IMR-90 (cell line): ENCODE data around the gene PCSK6. TPM values are rescaled to one million over a fixed set of nuclear protein-coding genes. Genes with fewer than 3 reads are reported as not detected.

ENCODE experiments used
- ATAC-seq: fragments of 200-7000 bp; cut with Tn5 transposase; 2 replicates; pipeline ENCODE4 v1.9.1; 2020; ENCODE audit warnings: low read depth, mild to moderate bottlenecking, moderate library complexity
- BruUV-seq: library from RNA; stranded (reverse); fragments of 400-500 nt; replicated peaks from 2 replicates; lab custom pipeline; 2021; lab: Mats Ljungman, UMichigan
- CTCF ChIA-PET: fragments of 300-600 bp; formaldehyde crosslinking; extraction: SDS; loops from one replicate; lab custom pipeline; 2021; ENCODE audit warnings: antibody characterized with exemption; lab: Yijun Ruan, JAX
- POLR2A ChIA-PET: fragments of 300-600 bp; sonication (Branson Sonifier 250); formaldehyde crosslinking; loops from one replicate; lab custom pipeline; 2022; ENCODE audit warnings: antibody characterized with exemption; ENCODE audit not compliant: unreplicated experiment; lab: Charles Lee
- DNase-seq: peaks from one replicate; pipeline ENCODE4 v3.0.0; 2013
- H2AFZ ChIP-seq: replicated peaks from 2 replicates; pipeline ENCODE3; 2013; ENCODE audit warnings: low read length, mild to moderate bottlenecking; ENCODE audit not compliant: poor library complexity
- H2AK5ac ChIP-seq: 2 replicates; pipeline ENCODE4 v1.6.1; 2013; ENCODE audit warnings: low read depth, low read length, inconsistent platforms
- H2AK9ac ChIP-seq: replicated peaks from 2 replicates; pipeline ENCODE3; 2013; ENCODE audit warnings: mild to moderate bottlenecking, low read depth, low read length, moderate library complexity; ENCODE audit not compliant: poor library complexity
- H2BK120ac ChIP-seq: 2 replicates; pipeline ENCODE4 v1.6.1; 2013; ENCODE audit warnings: low read depth, low read length, inconsistent platforms
- H2BK15ac ChIP-seq: 3 replicates; pipeline ENCODE4 v1.6.1; 2013; ENCODE audit warnings: low read depth, low read length, inconsistent platforms
- H2BK20ac ChIP-seq: 2 replicates; pipeline ENCODE4 v1.6.1; 2013; ENCODE audit warnings: low read depth, mild to moderate bottlenecking, inconsistent platforms, low read length, moderate library complexity
- H2BK5ac ChIP-seq: 2 replicates; pipeline ENCODE4 v1.6.1; 2013; ENCODE audit warnings: mild to moderate bottlenecking, low read depth, low read length, inconsistent platforms; ENCODE audit not compliant: poor library complexity, severe bottlenecking
- H3K14ac ChIP-seq: replicated peaks from 2 replicates; pipeline ENCODE4 v1.6.1; 2013; ENCODE audit warnings: low read depth, low read length, inconsistent platforms
- H3K18ac ChIP-seq: 2 replicates; pipeline ENCODE4 v1.6.1; 2013; ENCODE audit warnings: low read depth, low read length, control low read depth
- H3K23ac ChIP-seq: 2 replicates; pipeline ENCODE4 v1.6.1; 2013; ENCODE audit warnings: low read depth, low read length, inconsistent platforms
- H3K27ac ChIP-seq: 2 replicates; pipeline ENCODE4 v1.5.1; 2013; ENCODE audit warnings: mild to moderate bottlenecking, control low read depth, low read length; ENCODE audit not compliant: insufficient read depth
- H3K27me3 ChIP-seq: 2 replicates; pipeline ENCODE4 v1.6.1; 2013; ENCODE audit warnings: low read length; ENCODE audit not compliant: control insufficient read depth, insufficient read depth
- H3K36me3 ChIP-seq: 2 replicates; pipeline ENCODE4 v1.6.1; 2013; ENCODE audit warnings: low read length, mixed read lengths; ENCODE audit not compliant: control insufficient read depth, insufficient read depth
- H3K4ac ChIP-seq: 2 replicates; pipeline ENCODE4 v1.6.1; 2013; ENCODE audit warnings: low read depth, low read length, inconsistent platforms
- H3K4me1 ChIP-seq: 2 replicates; pipeline ENCODE4 v1.6.1; 2013; ENCODE audit warnings: low read length, mixed read lengths; ENCODE audit not compliant: control insufficient read depth, insufficient read depth
- H3K4me2 ChIP-seq: 2 replicates; pipeline ENCODE4 v1.6.1; 2013; ENCODE audit warnings: low read depth, mild to moderate bottlenecking, control low read depth, low read length, moderate library complexity
- H3K4me3 ChIP-seq: 2 replicates; pipeline ENCODE4 v1.5.1; 2013; ENCODE audit warnings: low read depth, mild to moderate bottlenecking, control low read depth, low read length, moderate library complexity; ENCODE audit not compliant: insufficient read depth
- H3K56ac ChIP-seq: 2 replicates; pipeline ENCODE4 v1.6.1; 2013; ENCODE audit warnings: low read length, inconsistent platforms; ENCODE audit not compliant: insufficient read depth; ENCODE audit errors: extremely low read depth
- H3K79me1 ChIP-seq, 2 experiments: 2 replicates each; pipeline ENCODE4 v1.6.1; 2013; ENCODE audit warnings: low read length in 2 of 2, inconsistent platforms in 1 of 2, low read depth in 1 of 2
- H3K9ac ChIP-seq: 2 replicates; pipeline ENCODE4 v1.6.1; 2013; ENCODE audit warnings: low read depth, low read length, control low read depth
- H3K9me1 ChIP-seq: 2 replicates; pipeline ENCODE4 v1.6.1; 2013; ENCODE audit warnings: low read length, inconsistent platforms; ENCODE audit not compliant: insufficient read depth
- H3K9me3 ChIP-seq: 2 replicates; pipeline ENCODE4 v1.6.1; 2013; ENCODE audit warnings: low read length; ENCODE audit not compliant: control insufficient read depth, insufficient read depth
- H4K20me1 ChIP-seq: 2 replicates; pipeline ENCODE4 v1.6.1; 2013; ENCODE audit warnings: low read length, inconsistent platforms; ENCODE audit not compliant: insufficient read depth
- H4K5ac ChIP-seq: 2 replicates; pipeline ENCODE4 v1.6.1; 2013; ENCODE audit warnings: mild to moderate bottlenecking, low read depth, low read length, control low read depth
- H4K8ac ChIP-seq, 2 experiments: 2 replicates each; pipeline ENCODE4 v1.6.1; 2013; ENCODE audit warnings: low read depth in 2 of 2, low read length in 2 of 2, control low read depth in 1 of 2, inconsistent platforms in 1 of 2
- H4K91ac ChIP-seq: 2 replicates; pipeline ENCODE4 v1.6.1; 2013; ENCODE audit warnings: low read depth, low read length, inconsistent platforms; ENCODE audit not compliant: insufficient read depth
- MAFK ChIP-seq: IDR thresholded peaks from 2 replicates; pipeline ENCODE4 v1.6.1; 2012; ENCODE audit warnings: low read depth, low read length, improper control_type of control experiment
- MXI1 ChIP-seq: IDR thresholded peaks from 2 replicates; pipeline ENCODE4 v1.6.1; 2012; ENCODE audit warnings: low read depth, mild to moderate bottlenecking, low read length, moderate library complexity, borderline replicate concordance
- NFE2L2 ChIP-seq: fragments of 150-350 bp; IDR thresholded peaks from 2 replicates; pipeline ENCODE4 v1.6.1; 2016; ENCODE audit warnings: low read depth, mild to moderate bottlenecking, low read length
- RAD21 ChIP-seq: IDR thresholded peaks from 2 replicates; pipeline ENCODE4 v1.6.1; 2012; ENCODE audit warnings: low read length, improper control_type of control experiment
- RCOR1 ChIP-seq: IDR thresholded peaks from 2 replicates; pipeline ENCODE4 v1.6.1; 2012; ENCODE audit warnings: mild to moderate bottlenecking, low read length, improper control_type of control experiment; ENCODE audit not compliant: insufficient replicate concordance
- WGBS, 2 experiments: methylation state at CpG; one replicate each; pipeline versions ENCODE4 v1.1.5 to v1.1.7; 2013; ENCODE audit warnings: missing lambda C conversion rate in 2 of 2; ENCODE audit not compliant: insufficient read length in 1 of 2; ENCODE audit errors: extremely low coverage in 2 of 2; 5-methylcytosine and 5-hydroxymethylcytosine counted together
- dilution Hi-C: fragments of 300-500 bp; cut with HindIII; formaldehyde crosslinking; loops from one replicate; pipeline ENCODE4 v1.14.3; 2018; ENCODE audit warnings: low sequenced_read_pairs; ENCODE audit not compliant: unreplicated experiment
- in situ Hi-C: fragments of 300-500 bp; cut with MboI; formaldehyde crosslinking; loops from 3 replicates; pipeline ENCODE4 v1.14.3; 2019; ENCODE audit warnings: low sequenced_read_pairs, inconsistent platforms, mixed read lengths
- intact Hi-C: fragments of 100-400 bp; cut with micrococcal nuclease; formaldehyde crosslinking; loops from 2 replicates; pipeline ENCODE4 v1.10.0; 2022
- polyA plus RNA-seq, 3 experiments: library from polyadenylated mRNA; depleted of rRNA; stranded (reverse); fragments of >200 nt; gene quantifications; 2 replicates each; pipeline ENCODE4 v1.2.3, GENCODE V29; 2012; ENCODE audit warnings: low replicate concordance in 1 of 3
- total RNA-seq: library from RNA; depleted of rRNA; stranded (reverse); fragments of >200 nt; gene quantifications from 2 replicates; pipeline ENCODE4 v1.2.3, GENCODE V29; 2012

Gene PCSK6
- total and polyA plus RNA-seq, 2 of the 4 experiments (the other 2 are of a cell fraction) = not detected

DNA sequence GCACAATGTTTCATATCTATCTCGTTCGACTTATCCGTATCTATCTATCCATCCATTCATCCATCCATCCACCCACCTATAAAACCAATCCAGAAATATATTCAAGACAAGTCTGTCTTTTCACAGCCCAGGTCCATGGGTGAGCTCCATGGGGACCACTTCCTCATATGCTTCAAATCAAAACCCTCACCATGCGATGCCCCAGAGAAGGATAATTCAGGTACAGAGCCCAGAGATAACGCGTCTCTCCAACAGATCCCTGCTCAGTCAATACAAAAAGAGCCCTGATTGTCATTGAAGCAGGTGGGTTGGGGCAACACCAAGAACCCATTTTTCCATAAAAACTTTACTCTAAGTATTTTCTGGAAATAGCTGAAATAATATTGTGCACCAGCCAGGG, 47.2 kb downstream of the PCSK6 start:
- dilution Hi-C loops (no loop called here), intact Hi-C loops (no loop called here), in situ Hi-C loops (no loop called here)
- no peak overlapping the region for H3K9ac ChIP-seq
- no peak overlapping the region for H3K4me2 ChIP-seq
- DNase-seq (no peak), ATAC-seq (no peak)
- no peak overlapping the region for H3K56ac ChIP-seq
- H3K9me1 ChIP-seq = 0 out of 2 replicates have a peak, but pooled peaks cover 3% of the 10 kb centered on the region
- no peaks in the 10 kb centered on the region for H4K20me1 ChIP-seq
- H4K8ac ChIP-seq = no peak overlapping the region
- WGBS, 2 experiments = 80 to 100% methylated on average over 2 to 3 of the region's 6 CpGs
- H3K4ac ChIP-seq = no peak overlapping the region
- no peak overlapping the region for H2AK9ac ChIP-seq
- H3K27me3 ChIP-seq = peaks cover 7% of the 10 kb centered on the region
- H2BK120ac ChIP-seq = no peak overlapping the region
- no peak overlapping the region for H4K5ac ChIP-seq
- no peak overlapping the region for H2BK15ac ChIP-seq
- H4K91ac ChIP-seq = no peak overlapping the region
- no peaks in the 10 kb centered on the region for H3K79me1 ChIP-seq
- no peak overlapping the region for H3K4me3 ChIP-seq
- no peak overlapping the region for H2AK5ac ChIP-seq
- no peak overlapping the region for H2BK20ac ChIP-seq
- no peak overlapping the region for H3K23ac ChIP-seq
- H3K4me1 ChIP-seq = no peaks in the 10 kb centered on the region; the same call in 1 of the 2 replicates
- H3K9me3 ChIP-seq = peaks cover 2% of the 10 kb centered on the region; the same call in 1 of the 2 replicates
- H3K14ac ChIP-seq = no peak overlapping the region
- no peak for TF ChIP-seq RAD21
- no peak for TF ChIP-seq MAFK
- no peak for TF ChIP-seq RCOR1
- TF ChIP-seq NFE2L2 = no peak
- TF ChIP-seq MXI1 = no peak
- CTCF ChIA-PET = no interaction called here
- no peaks in the 10 kb centered on the region for H3K36me3 ChIP-seq
- H3K27ac ChIP-seq = no peak overlapping the region
- POLR2A ChIA-PET = no interaction called here
- no peak overlapping the region for H2AFZ ChIP-seq
- H2BK5ac ChIP-seq = no peak overlapping the region
- no TSS peak for BruUV-seq
- H3K18ac ChIP-seq = no peak overlapping the region
